Activated CD4-positive, alpha-beta T cell treated with anti-CD3 and anti-CD28 coated beads for 4 hours (primary cell): ENCODE measurements around the gene SLC8A2.
A peak's percentile ranks its signal among the peaks of the same experiment; 100 is the strongest.
"Not testable (repeated sequence)": the region's sequence is repeated elsewhere in the genome, so short reads cannot be mapped to it uniquely, and the experiment has no call there.

ENCODE experiments used
- DNase-seq, 2 donors: peaks; one replicate each; pipeline ENCODE4 v3.0.0-alpha.2; 2020

SLC8A2 gene

GRCh38 chr19:47406711-47407416 lies 64.8 kb downstream of the SLC8A2 start:
- DNase-seq: no peak

GRCh38 chr19:47405854-47406417 lies 65.8 kb downstream of the SLC8A2 start:
- no peak for DNase-seq

GRCh38 chr19:47405197-47405550 lies 66.5 kb downstream of the SLC8A2 start:
- DNase-seq: no peak

GRCh38 chr19:47404334-47405196 lies 67.1 kb downstream of the SLC8A2 start:
- no peak for DNase-seq

- DNase-seq: no peak
Observed at GRCh38 chr19:47402504-47402903, 69.2 kb downstream of the SLC8A2 start.

- DNase-seq: no peak
Observed at GRCh38 chr19:47398707-47399597, 72.7 kb downstream of the SLC8A2 start.

GRCh38 chr19:47391510-47392223 lies 80.0 kb downstream of the SLC8A2 start:
- DNase-seq: peak; percentile 79 to 85

- no peak for DNase-seq
Observed at GRCh38 chr19:47390533-47391488, 80.9 kb downstream of the SLC8A2 start.

GRCh38 chr19:47389150-47389556 lies 82.5 kb downstream of the SLC8A2 start:
- DNase-seq: no peak

GRCh38 chr19:47388721-47389120 lies 83.0 kb downstream of the SLC8A2 start:
- not testable (repeated sequence) for DNase-seq

- DNase-seq: not testable (repeated sequence)
Observed at GRCh38 chr19:47387623-47388022, 84.1 kb downstream of the SLC8A2 start.

GRCh38 chr19:47386582-47386981 lies 85.1 kb downstream of the SLC8A2 start:
- not testable (repeated sequence) for DNase-seq

- DNase-seq: not testable (repeated sequence)
Observed at GRCh38 chr19:47384533-47384932, 87.2 kb downstream of the SLC8A2 start.

- not testable (repeated sequence) for DNase-seq
Observed at GRCh38 chr19:47383890-47384289, 87.8 kb downstream of the SLC8A2 start.

- DNase-seq: no peak
Observed at GRCh38 chr19:47381653-47382279, 89.9 kb downstream of the SLC8A2 start.

GRCh38 chr19:47381121-47381520 lies 90.6 kb downstream of the SLC8A2 start:
- DNase-seq: no peak

- no peak for DNase-seq
Observed at GRCh38 chr19:47380559-47380958, 91.1 kb downstream of the SLC8A2 start.

GRCh38 chr19:47379381-47379938 lies 92.2 kb downstream of the SLC8A2 start:
- DNase-seq: no peak

GRCh38 chr19:47378246-47378645 lies 93.4 kb downstream of the SLC8A2 start:
- no peak for DNase-seq
